GM23338 (cell line): ENCODE data around the gene SLC25A47. TPM values are rescaled to one million over a fixed set of nuclear protein-coding genes. Genes with fewer than 3 reads are reported as not detected.

Experiments
- ATAC-seq: fragments of 200-7000 bp; cut with Tn5 transposase; 3 replicates; pipeline ENCODE4 v1.9.1; 2020
- DNase-seq: peaks from one replicate; pipeline ENCODE4 v3.0.0-alpha.2; 2015; ENCODE audit warnings: low spot score
- H2AFZ ChIP-seq: fragments of 200-600 bp; sonication (generic); 2 replicates; pipeline ENCODE4 v1.8.0; 2016; ENCODE audit warnings: antibody characterized with exemption, mild to moderate bottlenecking, moderate library complexity
- H3F3A ChIP-seq: fragments of 200-600 bp; sonication (generic); replicated peaks from 2 replicates; pipeline ENCODE4 v1.8.0; 2017; ENCODE audit warnings: antibody characterized with exemption, mixed run types, low read depth
- H3K27ac ChIP-seq: fragments of 200-600 bp; sonication (generic); 2 replicates; pipeline ENCODE4 v1.6.1; 2016; ENCODE audit warnings: low read depth
- H3K27me3 ChIP-seq: fragments of 200-600 bp; sonication (generic); 2 replicates; pipeline ENCODE4 v1.8.0; 2016; ENCODE audit warnings: mild to moderate bottlenecking, mixed run types, moderate library complexity; ENCODE audit not compliant: insufficient read depth
- H3K36me3 ChIP-seq: fragments of 200-600 bp; sonication (generic); 2 replicates; pipeline ENCODE4 v1.8.0; 2016; ENCODE audit warnings: mild to moderate bottlenecking; ENCODE audit not compliant: insufficient read depth
- H3K4me1 ChIP-seq: fragments of 200-600 bp; sonication (generic); 2 replicates; pipeline ENCODE4 v1.8.0; 2016; ENCODE audit warnings: mild to moderate bottlenecking, moderate library complexity; ENCODE audit not compliant: insufficient read depth
- H3K4me2 ChIP-seq: fragments of 200-600 bp; sonication (generic); 2 replicates; pipeline ENCODE4 v1.7.1; 2017; ENCODE audit warnings: mixed run types
- H3K4me3 ChIP-seq: fragments of 200-600 bp; sonication (generic); 2 replicates; pipeline ENCODE4 v1.6.1; 2016; ENCODE audit warnings: mixed run types
- H3K79me2 ChIP-seq: fragments of 200-600 bp; sonication (generic); replicated peaks from 2 replicates; pipeline ENCODE4 v1.8.0; 2017; ENCODE audit warnings: mild to moderate bottlenecking; ENCODE audit not compliant: insufficient read depth
- H3K9me2 ChIP-seq: fragments of 200-600 bp; sonication (generic); 2 replicates; pipeline ENCODE4 v1.8.0; 2017; ENCODE audit not compliant: insufficient read depth
- H4K20me1 ChIP-seq: fragments of 200-600 bp; sonication (generic); replicated peaks from 2 replicates; pipeline ENCODE4 v1.8.0; 2017; ENCODE audit warnings: mild to moderate bottlenecking; ENCODE audit not compliant: insufficient read depth
- H3K27ac Mint-ChIP-seq: 2 replicates; pipeline ENCODE4 v1.8.0; 2020; ENCODE audit warnings: inconsistent platforms, mild to moderate bottlenecking, moderate library complexity, mixed read lengths
- H3K27me3 Mint-ChIP-seq: 3 replicates; pipeline ENCODE4 v1.8.0; 2022; ENCODE audit warnings: low read depth, mild to moderate bottlenecking, moderate library complexity, mixed read lengths, inconsistent platforms; ENCODE audit not compliant: insufficient read depth, poor library complexity
- H3K36me3 Mint-ChIP-seq: 3 replicates; pipeline ENCODE4 v1.8.0; 2021; ENCODE audit warnings: low read depth, mild to moderate bottlenecking, inconsistent platforms, moderate library complexity, mixed read lengths
- H3K4me1 Mint-ChIP-seq: 3 replicates; pipeline ENCODE4 v1.8.0; 2020; ENCODE audit warnings: mild to moderate bottlenecking, inconsistent platforms, mixed read lengths
- H3K4me3 Mint-ChIP-seq: 3 replicates; pipeline ENCODE4 v1.8.0; 2021; ENCODE audit warnings: moderate library complexity, mild to moderate bottlenecking, inconsistent platforms, mixed read lengths
- H3K9me3 Mint-ChIP-seq: 3 replicates; pipeline ENCODE4 v1.8.0; 2020; ENCODE audit warnings: moderate library complexity, mild to moderate bottlenecking, inconsistent platforms, mixed read lengths
- EZH2 ChIP-seq: fragments of 200-600 bp; sonication (generic); IDR thresholded peaks from one replicate; pipeline ENCODE4 v1.8.0; 2017; ENCODE audit warnings: antibody characterized with exemption, mild to moderate bottlenecking, low read depth; ENCODE audit not compliant: unreplicated experiment
- REST ChIP-seq: IDR thresholded peaks from one replicate; pipeline ENCODE4 v1.6.1; 2018; ENCODE audit warnings: antibody characterized with exemption; ENCODE audit not compliant: unreplicated experiment
- ZNF331 ChIP-seq: fragments of 250-450 bp; sonication (Bioruptor Pico); IDR thresholded peaks from 2 replicates; pipeline ENCODE4 v1.5.0; 2020; ENCODE audit warnings: low read depth, mild to moderate bottlenecking, moderate library complexity
- ZNF462 ChIP-seq: fragments of 250-450 bp; sonication (Bioruptor Pico); IDR thresholded peaks from 2 replicates; pipeline ENCODE4 v1.5.0; 2020; ENCODE audit warnings: mild to moderate bottlenecking, moderate library complexity
- polyA plus RNA-seq: library from polyadenylated mRNA; unstranded; fragments of >200 nt; fragmentation: Nextera tagmentation; extraction: Ambion mirVana; gene quantifications from 2 replicates; pipeline ENCODE4 v1.2.1, GENCODE V29; 2016
- total RNA-seq: library from RNA; depleted of rRNA; stranded (reverse); fragments of >200 nt; shearing (Covaris generic); gene quantifications from 2 replicates; pipeline ENCODE4 v1.2.3, GENCODE V29; 2014
- TF ChIP-seq, protein P1 (sequence below), 2 experiments: fragments of 200-600 bp in 1 of 2; sonication (generic) in 1 of 2; conservative IDR thresholded peaks; 2 replicates each; pipeline versions ENCODE4 v1.5.1 to v1.6.1; 2016 to 2017; ENCODE audit warnings: antibody characterized with exemption in 2 of 2, low read depth in 2 of 2, mild to moderate bottlenecking in 2 of 2, moderate library complexity in 1 of 2

The SLC25A47 gene
- total and polyA plus RNA-seq, 2 experiments from 2014 or later = not detected

DNA sequence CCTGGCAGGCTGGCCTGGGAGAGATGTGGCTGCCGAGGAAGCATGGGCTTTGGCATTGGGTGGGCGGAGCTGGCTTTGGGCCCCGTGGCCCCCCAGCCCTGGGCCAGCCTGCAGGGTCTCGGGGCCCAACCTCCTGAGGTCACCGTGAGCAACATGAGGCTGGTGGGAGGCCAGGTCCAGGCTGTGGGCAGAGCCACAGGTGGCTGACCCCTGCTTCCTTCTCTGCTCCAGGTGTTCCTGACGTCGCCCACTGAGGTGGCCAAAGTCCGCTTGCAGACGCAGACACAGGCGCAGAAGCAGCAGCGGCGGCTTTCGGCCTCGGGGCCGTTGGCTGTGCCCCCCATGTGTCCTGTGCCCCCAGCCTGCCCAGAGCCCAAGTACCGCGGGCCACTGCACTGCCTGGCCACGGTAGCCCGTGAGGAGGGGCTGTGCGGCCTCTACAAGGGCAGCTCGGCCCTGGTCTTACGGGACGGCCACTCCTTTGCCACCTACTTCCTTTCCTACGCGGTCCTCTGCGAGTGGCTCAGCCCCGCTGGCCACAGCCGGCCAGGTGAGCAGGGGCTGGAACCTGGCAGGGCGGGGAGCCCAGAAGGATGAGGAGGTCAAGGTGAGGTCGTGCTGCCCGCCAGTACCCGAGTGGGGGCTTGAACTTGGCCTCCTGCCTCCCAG lies 5.5 kb downstream of the SLC25A47 start:
- H3K4me2 ChIP-seq = no peak overlapping the region
- Mint-ChIP-seq H3K9me3 (no peaks in the 10 kb centered on the region), H3K36me3 (no peaks in the 10 kb centered on the region; the same call in 2 of the 3 replicates), H3K4me3 (no peak overlapping the region), H3K27ac (peak overlapping the region; percentile 52; the same call in 1 of the 2 replicates), H3K4me1 (0 out of 3 replicates have a peak, but pooled peaks cover 5% of the 10 kb centered on the region), H3K27me3 (peaks cover 4% of the 10 kb centered on the region)
- H3F3A ChIP-seq = no peaks in the 10 kb centered on the region
- no peaks in the 10 kb centered on the region for H3K27me3 ChIP-seq
- TF ChIP-seq ZNF462 (CRISPR knock-in tag) = no peak
- TF ChIP-seq, protein P1, sequence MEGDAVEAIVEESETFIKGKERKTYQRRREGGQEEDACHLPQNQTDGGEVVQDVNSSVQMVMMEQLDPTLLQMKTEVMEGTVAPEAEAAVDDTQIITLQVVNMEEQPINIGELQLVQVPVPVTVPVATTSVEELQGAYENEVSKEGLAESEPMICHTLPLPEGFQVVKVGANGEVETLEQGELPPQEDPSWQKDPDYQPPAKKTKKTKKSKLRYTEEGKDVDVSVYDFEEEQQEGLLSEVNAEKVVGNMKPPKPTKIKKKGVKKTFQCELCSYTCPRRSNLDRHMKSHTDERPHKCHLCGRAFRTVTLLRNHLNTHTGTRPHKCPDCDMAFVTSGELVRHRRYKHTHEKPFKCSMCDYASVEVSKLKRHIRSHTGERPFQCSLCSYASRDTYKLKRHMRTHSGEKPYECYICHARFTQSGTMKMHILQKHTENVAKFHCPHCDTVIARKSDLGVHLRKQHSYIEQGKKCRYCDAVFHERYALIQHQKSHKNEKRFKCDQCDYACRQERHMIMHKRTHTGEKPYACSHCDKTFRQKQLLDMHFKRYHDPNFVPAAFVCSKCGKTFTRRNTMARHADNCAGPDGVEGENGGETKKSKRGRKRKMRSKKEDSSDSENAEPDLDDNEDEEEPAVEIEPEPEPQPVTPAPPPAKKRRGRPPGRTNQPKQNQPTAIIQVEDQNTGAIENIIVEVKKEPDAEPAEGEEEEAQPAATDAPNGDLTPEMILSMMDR (conservative IDR thresholded peaks at IDR 0.05; ENCODE audit: low read depth in 2 of 2) = no peak
- TF ChIP-seq ZNF331 (CRISPR knock-in tag) = no peak
- TF ChIP-seq EZH2 = no peak
- TF ChIP-seq REST = no peak
- no peak for ATAC-seq
- H2AFZ ChIP-seq = no peak overlapping the region
- H3K79me2 ChIP-seq = no peaks in the 10 kb centered on the region
- H4K20me1 ChIP-seq = no peaks in the 10 kb centered on the region
- no peak overlapping the region for H3K4me3 ChIP-seq
- DNase-seq = no peak
- no peaks in the 10 kb centered on the region for H3K4me1 ChIP-seq
- no peaks in the 10 kb centered on the region for H3K9me2 ChIP-seq
- no peaks in the 10 kb centered on the region for H3K36me3 ChIP-seq
- H3K27ac ChIP-seq = no peak overlapping the region
